Fibroblast of the aortic adventitia (primary cell): Measurements from ENCODE around the gene DGCR2. TPM values are rescaled to one million over a fixed set of nuclear protein-coding genes. Genes with fewer than 3 reads are reported as not detected.

Experiments used
- DNase-seq: peaks from one replicate; pipeline ENCODE4 v3.0.0-alpha.2; 2010; ENCODE audit warnings: low read depth
- H3K4me3 ChIP-seq: 2 replicates; pipeline ENCODE4 v1.5.1; 2011; ENCODE audit warnings: low read depth, mild to moderate bottlenecking, control low read depth, low read length, moderate library complexity
- CTCF ChIP-seq: IDR thresholded peaks from 2 replicates; pipeline ENCODE4 v1.5.1; 2011; ENCODE audit warnings: mild to moderate bottlenecking, low read length, control low read depth, inconsistent platforms; ENCODE audit not compliant: insufficient read depth
- total RNA-seq: library from RNA; depleted of rRNA; stranded (reverse); fragments of >200 nt; gene quantifications from 2 replicates; pipeline ENCODE4 v1.2.3, GENCODE V29; 2012; ENCODE audit warnings: low replicate concordance

DGCR2 gene
- total RNA-seq, 1 donor = 29.2 TPM

GRCh38 chr22:19107730-19108074 is 14.5 kb downstream of the DGCR2 start:
- peak; percentile 9 for DNase-seq
- no peak overlapping the region for H3K4me3 ChIP-seq
- TF ChIP-seq CTCF = no peak

- DNase-seq = no peak
- no peak for TF ChIP-seq CTCF
- no peak overlapping the region for H3K4me3 ChIP-seq
Observed at GRCh38 chr22:19106886-19107729, 15.1 kb downstream of the DGCR2 start.

GRCh38 chr22:19105867-19106802 is 16.1 kb downstream of the DGCR2 start:
- peak; percentile 42 for TF ChIP-seq CTCF
- H3K4me3 ChIP-seq = no peak overlapping the region
- DNase-seq = no peak

- no peak for TF ChIP-seq CTCF
- no peak overlapping the region for H3K4me3 ChIP-seq
- no peak for DNase-seq
Observed at GRCh38 chr22:19105456-19105855, 16.8 kb downstream of the DGCR2 start.

- TF ChIP-seq CTCF = no peak
- H3K4me3 ChIP-seq = no peak overlapping the region
- DNase-seq = peak; percentile 22
Observed at GRCh38 chr22:19103880-19104821, 18.1 kb downstream of the DGCR2 start.

- H3K4me3 ChIP-seq = no peak overlapping the region
- no peak for TF ChIP-seq CTCF
- DNase-seq = no peak
Observed at GRCh38 chr22:19098157-19098556, 24.1 kb downstream of the DGCR2 start.
